ENCODE measurements around the gene ARF6. TPM values are rescaled to one million over a fixed set of nuclear protein-coding genes. Genes with fewer than 3 reads are reported as not detected.
"Not testable (repeated sequence)": the region's sequence is repeated elsewhere in the genome, so short reads cannot be mapped to it uniquely, and the experiment has no call there.

Gene ARF6
- total RNA-seq, 1 donor from 2014 or later: 56.3 TPM

- no peak for DNase-seq
These were observed 16.2 kb upstream of the ARF6 start for GRCh38 chr14:49876563-49877127.

DNA sequence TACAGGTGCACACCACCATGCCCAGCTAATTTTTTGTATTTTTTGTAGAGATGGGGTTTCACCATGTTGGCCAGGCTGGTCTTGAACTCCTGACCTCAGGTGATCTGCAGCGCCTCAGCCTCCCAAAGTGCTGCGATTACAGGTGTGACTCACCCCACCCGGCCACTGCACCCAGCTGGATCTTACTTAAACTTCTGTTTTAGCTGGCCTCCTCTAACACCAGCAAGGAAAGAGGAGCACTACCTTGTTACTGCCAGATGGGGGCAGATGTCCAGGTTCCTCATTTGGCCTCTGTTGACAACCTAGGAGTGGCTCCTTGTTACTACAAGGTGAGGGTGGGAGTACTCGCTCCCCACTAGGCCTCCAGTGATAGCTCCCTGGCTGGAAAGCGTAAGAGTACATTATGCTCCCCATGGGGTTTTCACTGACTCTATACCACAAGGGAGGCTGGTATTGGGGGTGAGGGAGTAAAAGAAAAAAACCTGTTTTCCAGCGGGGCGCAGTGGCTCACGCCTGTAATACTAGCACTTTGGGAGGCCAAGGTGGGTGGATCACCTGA is 13.2 kb upstream of the ARF6 start:
- peak; percentile 51 for DNase-seq

- no peak for DNase-seq
These were observed 12.4 kb upstream of the ARF6 start for GRCh38 chr14:49880267-49881064.

GRCh38 chr14:49881350-49882001 is 11.4 kb upstream of the ARF6 start:
- no peak for DNase-seq

DNA sequence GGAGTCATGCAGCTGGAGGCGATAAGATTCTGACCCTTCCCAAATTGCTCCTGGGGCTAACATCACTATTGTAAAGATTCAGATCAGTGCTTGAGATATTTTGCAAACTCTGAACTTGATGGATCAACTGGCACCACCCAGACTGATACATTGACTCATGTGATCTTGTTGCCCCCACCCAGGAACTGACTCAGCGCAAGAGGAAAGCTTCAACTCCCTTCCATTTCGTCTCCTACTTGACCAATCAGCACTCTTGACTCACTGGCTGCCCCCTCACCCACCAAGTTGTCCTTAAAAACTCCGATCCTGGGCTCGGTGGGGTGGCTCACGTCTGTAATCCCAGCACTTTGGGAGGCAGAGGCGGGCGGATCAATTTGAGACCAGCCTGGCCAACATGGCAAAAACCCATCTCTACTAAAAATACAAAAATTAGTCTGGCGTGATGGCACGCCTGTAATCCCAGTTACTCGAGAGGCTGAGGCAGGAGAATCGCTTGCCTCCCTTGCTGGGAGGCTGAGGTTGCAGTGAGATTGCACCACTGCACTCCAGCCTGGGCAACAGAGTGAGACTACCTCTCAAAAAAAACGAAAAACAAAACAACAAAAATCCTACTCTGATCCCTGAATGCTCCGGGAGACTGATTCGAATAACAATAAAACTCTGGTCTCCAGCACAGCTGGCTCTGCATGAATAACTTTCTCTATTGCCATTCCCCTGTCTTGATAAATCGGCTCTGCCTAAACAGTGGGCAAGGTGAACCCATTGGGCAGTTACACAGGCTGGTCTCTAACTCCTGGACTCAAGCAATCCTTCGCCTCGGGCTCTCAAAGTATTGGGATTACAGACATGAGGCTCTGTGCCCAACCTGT is 9.8 kb upstream of the ARF6 start:
- DNase-seq: no peak

DNA sequence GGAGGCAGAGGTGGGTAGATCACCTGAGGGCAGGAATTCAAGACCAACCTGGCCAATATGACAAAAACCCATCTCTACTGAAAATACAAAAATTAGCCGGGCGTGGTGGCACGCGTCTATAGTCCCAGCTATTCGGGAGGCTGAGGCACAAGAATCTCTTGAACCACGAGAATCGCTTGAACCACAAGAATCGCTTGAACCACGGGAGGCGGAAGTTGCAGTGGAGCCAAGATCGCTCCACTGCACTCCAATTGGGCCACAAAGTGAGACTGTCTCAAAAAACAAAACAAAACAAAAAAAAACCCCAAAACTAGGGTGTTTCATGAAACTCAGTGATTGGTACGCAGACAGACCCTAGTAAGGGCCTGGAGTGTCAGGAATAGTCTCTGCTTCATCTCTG is 6.4 kb upstream of the ARF6 start:
- no peak for DNase-seq

DNA sequence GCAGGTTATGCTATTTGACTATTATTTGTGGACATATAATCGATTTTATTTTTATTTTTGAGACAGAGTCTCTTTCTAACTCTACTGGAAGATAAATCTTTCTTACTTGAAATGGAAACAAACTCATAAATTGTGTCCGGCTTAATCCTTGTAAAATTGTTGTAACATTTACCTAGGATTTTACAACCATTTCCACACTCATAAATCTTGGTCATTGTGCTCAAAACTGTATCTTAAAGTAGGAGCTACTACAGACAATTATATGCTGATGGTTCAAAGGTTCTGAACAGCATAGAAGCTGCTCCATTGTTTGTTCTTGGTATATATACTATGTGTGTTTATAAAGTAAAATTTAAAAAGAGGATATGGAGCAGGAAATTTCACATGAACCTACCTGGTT is 4.6 kb upstream of the ARF6 start:
- DNase-seq: no peak

DNA sequence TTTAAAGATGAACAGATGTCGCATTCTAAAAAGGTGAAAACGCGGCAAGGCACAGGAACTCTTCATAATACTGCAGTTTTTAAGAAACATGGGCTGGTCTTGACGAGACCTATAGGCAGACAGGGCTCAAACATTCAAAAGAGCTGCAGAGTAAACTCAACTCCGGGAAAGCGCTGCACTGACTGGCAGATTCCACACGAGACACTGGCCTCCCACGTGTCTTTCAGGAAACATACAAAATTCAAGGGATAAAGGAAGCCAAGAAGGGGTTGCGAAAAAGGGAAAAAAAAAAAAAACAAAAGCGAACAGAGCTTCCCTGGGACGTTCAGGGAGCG is 614 bp upstream of the ARF6 start:
- peak; percentile 94 for DNase-seq

DNA sequence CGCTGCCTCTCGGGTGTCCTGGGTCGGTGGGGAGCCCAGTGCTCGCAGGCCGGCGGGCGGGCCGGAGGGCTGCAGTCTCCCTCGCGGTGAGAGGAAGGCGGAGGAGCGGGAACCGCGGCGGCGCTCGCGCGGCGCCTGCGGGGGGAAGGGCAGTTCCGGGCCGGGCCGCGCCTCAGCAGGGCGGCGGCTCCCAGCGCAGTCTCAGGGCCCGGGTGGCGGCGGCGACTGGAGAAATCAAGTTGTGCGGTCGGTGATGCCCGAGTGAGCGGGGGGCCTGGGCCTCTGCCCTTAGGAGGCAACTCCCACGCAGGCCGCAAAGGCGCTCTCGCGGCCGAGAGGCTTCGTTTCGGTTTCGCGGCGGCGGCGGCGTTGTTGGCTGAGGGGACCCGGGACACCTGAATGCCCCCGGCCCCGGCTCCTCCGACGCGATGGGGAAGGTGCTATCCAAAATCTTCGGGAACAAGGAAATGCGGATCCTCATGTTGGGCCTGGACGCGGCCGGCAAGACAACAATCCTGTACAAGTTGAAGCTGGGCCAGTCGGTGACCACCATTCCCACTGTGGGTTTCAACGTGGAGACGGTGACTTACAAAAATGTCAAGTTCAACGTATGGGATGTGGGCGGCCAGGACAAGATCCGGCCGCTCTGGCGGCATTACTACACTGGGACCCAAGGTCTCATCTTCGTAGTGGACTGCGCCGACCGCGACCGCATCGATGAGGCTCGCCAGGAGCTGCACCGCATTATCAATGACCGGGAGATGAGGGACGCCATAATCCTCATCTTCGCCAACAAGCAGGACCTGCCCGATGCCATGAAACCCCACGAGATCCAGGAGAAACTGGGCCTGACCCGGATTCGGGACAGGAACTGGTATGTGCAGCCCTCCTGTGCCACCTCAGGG is 679 bp downstream of the ARF6 start:
- no peak for DNase-seq

- not testable (repeated sequence) for DNase-seq
These were observed 1.6 kb downstream of the ARF6 start for GRCh38 chr14:49894214-49895107.

DNA sequence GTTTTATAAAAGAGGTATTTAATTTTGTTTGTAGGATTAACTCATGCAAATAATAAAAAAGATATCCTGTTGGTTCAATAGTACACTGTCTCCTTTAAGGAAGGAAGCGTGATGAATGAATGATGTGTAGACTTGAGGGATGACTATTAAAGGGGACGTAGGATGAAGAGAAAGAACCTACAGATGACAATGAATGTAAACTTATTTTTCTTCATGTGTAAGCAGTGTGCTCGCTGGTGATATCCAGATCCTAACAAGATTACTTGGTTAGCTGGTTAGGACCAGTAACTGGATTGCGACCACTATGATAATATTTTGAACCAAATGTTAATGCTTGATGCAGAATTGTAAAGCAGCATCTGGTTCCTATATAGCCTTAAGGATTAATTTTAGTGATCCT is 2.6 kb downstream of the ARF6 start:
- no peak for DNase-seq

DNA sequence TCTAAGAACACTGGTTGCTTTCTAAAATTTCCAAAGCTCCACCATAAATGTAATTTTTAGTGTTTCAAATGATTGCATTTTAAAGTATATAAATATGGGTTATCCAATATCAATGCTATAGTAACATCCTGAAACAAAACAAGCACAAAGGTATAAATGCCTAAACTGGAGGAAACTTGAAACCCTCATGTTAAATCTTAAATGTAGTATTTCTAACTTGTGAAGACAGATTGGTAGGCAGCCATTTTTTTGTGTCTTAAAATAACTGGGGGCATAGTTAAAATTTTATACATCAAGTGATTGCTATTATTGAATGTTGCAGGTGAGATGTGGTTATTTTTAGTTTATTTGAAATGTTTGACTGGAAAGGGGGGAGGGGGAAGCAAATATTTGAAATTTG is 3.4 kb downstream of the ARF6 start:
- not testable (repeated sequence) for DNase-seq

DNA sequence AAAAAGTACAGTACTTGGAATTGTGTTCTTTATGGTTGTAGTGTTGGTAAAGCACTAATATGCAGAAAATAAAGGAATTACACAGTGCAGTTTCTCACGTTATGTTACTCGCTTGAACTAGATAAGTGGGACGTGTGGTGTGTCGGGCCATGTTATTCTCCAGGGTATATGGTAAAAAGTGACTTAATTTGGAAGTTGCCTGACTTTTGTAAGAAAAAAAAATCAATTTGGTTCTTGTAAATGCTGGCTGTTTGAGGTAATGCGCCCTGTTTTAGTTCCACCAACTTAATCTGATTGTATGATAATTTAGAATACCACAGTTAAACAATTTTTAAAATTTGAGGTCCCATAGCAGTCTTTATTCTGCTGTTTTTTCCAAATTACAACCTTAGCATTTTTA is 4.1 kb downstream of the ARF6 start:
- no peak for DNase-seq

DNA sequence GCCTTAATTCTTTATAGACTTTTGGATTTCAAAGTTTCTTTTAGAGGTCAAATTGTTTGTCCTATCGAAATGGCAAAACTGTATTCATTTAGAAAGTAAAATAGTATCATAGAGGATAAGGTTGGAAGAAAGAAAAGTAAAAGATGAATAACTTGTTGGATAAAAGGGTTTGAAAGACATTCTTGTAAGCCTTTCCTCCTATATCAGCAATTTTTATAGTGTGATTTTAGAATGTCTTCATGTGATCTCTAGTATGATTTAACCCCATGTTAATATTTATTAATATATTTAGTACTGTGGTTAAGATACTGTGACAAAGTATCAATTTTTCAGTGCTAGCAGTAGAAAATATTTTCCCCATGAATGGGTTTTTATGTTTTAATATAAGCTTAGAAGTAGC is 4.5 kb downstream of the ARF6 start:
- DNase-seq: no peak

GRCh38 chr14:49897965-49898364 is 5.1 kb downstream of the ARF6 start:
- peak; percentile 50 for DNase-seq

DNA sequence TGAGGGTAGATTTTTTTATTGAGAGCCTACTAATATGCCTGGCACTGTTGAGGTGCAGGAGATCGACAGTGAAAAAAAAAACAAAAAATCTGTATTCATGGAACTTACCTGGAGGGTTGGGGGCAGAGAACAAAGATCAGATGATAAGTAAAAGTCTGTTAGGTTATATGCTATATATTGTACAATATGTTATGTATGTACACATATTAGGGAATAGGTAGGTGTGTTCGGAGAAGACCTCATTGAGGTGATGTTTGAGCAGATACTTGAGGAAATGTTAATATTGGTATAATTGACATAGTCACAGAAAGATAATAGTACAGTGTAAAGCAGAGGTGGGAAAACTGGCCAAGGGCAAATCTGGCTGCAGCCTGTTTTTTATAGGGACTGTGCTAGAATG is 5.6 kb downstream of the ARF6 start:
- DNase-seq: no peak

GRCh38 chr14:49900973-49901372 is 8.1 kb downstream of the ARF6 start:
- DNase-seq: no peak

DNA sequence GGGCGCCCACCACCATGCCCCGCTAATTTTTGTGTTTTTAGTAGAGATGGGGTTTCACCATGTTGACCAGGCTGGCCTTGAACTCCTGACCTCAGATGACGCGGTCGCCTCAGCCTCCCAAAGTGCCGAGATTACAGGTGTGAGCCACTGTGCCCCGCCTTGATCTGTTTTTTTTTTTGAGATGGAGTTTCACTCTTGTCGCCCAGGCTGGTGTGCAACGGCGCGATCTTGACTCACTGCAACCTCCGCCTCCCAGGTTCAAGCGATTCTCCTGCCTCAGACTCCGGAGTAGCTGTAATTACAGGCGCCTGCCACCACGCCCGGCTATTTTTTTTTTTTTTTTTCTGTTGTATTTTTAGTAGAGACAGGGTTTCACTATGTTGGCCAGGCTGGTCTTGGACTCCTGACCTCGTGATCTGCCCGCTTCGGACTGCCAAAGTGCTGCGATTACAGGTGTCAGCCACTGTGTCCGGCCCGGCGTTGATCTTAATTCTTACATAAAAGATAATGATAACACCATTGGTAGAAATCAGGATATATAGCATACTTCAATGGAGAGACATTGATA is 9.9 kb downstream of the ARF6 start:
- not testable (repeated sequence) for DNase-seq

- no peak for DNase-seq
These were observed 11.4 kb downstream of the ARF6 start for GRCh38 chr14:49904270-49904669.

- no peak for DNase-seq
These were observed 13.1 kb downstream of the ARF6 start for GRCh38 chr14:49905989-49906388.
